GM19324 (cell line): ENCODE measurements around the gene ERP29.
"Not testable (repeated sequence)": the region's sequence is repeated elsewhere in the genome, so short reads cannot be mapped to it uniquely, and the experiment has no call there.

Source experiments
- ATAC-seq: cut with Tn5 transposase; IDR thresholded peaks from one replicate; pipeline ENCODE4 v1.9.1; 2021; ENCODE audit warnings: mild to moderate bottlenecking, moderate library complexity; ENCODE audit not compliant: unreplicated experiment, low FRiP score

Gene ERP29

GRCh38 chr12:112031472-112031871 lies 18.2 kb downstream of the ERP29 start:
- no peak for ATAC-seq

DNA sequence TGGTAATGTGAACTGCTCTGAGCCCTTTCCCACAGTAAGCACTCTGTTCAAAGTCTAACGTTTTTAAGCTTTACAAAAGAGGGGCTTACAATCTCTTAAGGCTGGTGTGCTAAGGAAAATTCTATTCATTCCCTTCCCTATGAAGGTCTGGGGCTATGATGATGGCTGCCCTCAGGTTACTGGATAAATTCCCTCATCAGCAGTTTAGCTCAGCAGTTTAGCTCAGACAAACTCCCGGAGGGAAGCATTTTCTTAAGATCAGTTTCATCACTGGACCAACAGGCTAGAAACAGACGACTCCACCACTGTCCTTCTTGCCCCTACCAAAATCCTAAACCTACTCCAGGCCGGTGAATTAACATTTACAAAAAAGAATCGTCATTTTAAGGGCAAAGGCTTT lies 19.1 kb downstream of the ERP29 start:
- no peak for ATAC-seq

DNA sequence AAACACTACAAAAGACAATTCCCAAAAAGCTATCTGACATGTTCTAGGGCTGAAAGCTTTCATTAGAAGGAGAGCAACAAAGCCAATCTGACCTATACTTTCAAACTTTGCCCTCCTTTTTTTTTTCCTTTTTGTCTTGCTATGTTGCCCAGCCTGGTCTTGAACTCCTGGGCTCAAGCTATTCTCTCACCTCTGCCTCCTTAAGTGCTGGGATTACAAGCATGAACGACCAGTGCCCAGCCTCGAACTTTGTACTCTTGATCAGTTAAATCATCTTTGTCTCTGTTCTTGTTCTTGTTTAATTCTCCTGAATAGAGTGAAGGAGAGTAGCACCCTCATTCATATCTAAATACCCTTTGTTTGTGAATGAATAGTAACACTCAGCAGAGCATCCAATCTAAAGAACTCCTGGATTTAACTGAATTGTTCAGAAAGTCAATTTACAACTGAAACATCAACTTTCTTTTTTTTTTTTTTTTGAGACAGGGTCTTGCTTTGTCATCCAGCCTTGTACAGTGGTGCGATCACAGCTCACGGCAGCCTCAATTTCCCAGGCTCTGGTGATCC lies 22.1 kb downstream of the ERP29 start:
- ATAC-seq, result no peak

- ATAC-seq, result not testable (repeated sequence)
Measured at GRCh38 chr12:112036614-112037013, 23.4 kb downstream of the ERP29 start.

- no peak for ATAC-seq
Measured at GRCh38 chr12:112046003-112046402, 32.8 kb downstream of the ERP29 start.

GRCh38 chr12:112049351-112049750 lies 36.1 kb downstream of the ERP29 start:
- ATAC-seq, result no peak

DNA sequence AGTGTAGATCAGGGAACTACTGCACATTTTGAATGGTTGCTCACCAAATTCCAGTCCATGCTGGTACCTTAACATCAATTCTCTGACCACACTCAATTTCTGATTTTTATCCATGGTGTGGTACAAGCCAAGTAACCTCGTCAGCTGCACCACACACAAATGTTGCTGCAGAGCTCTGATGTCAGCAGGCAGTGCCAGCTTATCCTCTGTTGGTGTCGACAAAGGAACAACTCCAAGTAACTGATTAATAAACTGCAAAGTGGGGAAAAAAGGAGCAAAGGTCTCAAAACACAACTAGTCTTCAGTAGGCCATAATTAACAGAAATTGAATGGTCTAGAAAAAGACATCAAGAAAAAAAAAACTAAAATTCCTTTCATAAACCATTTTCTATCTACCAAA lies 47.9 kb downstream of the ERP29 start:
- ATAC-seq, result no peak

DNA sequence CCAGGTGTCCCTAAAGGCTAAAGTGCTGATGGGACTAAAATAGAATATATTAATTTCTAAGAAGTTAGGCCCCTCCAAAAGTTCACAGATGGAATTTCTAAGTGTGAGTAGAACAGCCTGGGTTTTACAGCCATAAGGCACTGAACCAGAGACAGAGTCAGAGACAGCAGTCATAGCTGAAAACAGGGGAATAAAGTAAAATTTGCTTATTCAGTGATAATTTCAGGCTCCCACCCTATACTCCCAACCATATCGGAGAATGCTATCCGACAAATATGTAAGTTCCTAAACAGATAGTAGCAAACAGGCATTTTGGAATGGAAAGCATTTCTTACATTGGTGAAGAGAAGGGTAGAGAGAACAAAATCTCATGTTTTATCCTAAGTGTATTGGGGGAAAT lies 50.0 kb downstream of the ERP29 start:
- no peak for ATAC-seq

DNA sequence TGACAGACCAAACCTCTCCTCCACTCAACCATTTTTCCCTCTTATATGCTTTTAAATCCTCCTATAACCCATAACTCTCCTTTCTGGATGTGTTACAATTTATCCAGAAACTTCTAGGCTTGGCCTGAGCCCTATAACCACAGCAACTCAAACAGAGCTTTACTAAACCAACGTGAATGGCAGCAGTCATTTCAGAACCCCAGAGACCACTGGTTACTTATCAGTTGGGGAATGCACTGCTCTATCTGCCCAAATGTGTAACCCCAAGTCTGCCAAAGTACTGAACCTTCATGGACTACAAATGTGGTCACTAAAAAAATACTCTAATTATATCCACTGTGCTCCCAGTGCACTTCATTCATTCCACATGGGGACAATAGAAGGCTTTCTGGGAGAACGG lies 53.3 kb downstream of the ERP29 start:
- ATAC-seq, result no peak
